GM23248 (cell line): Measurements from ENCODE around the gene PPWD1. TPM values are rescaled to one million over a fixed set of nuclear protein-coding genes. Genes with fewer than 3 reads are reported as not detected.

Experiments
- DNase-seq: peaks from one replicate; pipeline ENCODE4 v3.0.0-alpha.2; 2015
- H2AFZ ChIP-seq: fragments of 200-600 bp; sonication (generic); 2 replicates; pipeline ENCODE4 v1.6.1; 2016; ENCODE audit warnings: antibody characterized with exemption
- H3F3A ChIP-seq: fragments of 200-600 bp; sonication (generic); 2 replicates; pipeline ENCODE4 v1.6.1; 2016; ENCODE audit warnings: mild to moderate bottlenecking, antibody characterized with exemption, mixed run types; ENCODE audit not compliant: insufficient read depth
- H3K27ac ChIP-seq: fragments of 200-600 bp; sonication (generic); 2 replicates; pipeline ENCODE4 v1.5.1; 2016; ENCODE audit warnings: mild to moderate bottlenecking
- H3K27me3 ChIP-seq: fragments of 200-600 bp; sonication (generic); replicated peaks from 2 replicates; pipeline ENCODE4 v1.6.1; 2016; ENCODE audit warnings: mild to moderate bottlenecking; ENCODE audit not compliant: insufficient read depth
- H3K36me3 ChIP-seq: fragments of 200-600 bp; sonication (generic); 2 replicates; pipeline ENCODE4 v1.6.1; 2016; ENCODE audit warnings: low read depth, mild to moderate bottlenecking
- H3K4me1 ChIP-seq: fragments of 200-600 bp; sonication (generic); 2 replicates; pipeline ENCODE4 v1.6.1; 2016; ENCODE audit warnings: mild to moderate bottlenecking; ENCODE audit not compliant: insufficient read depth
- H3K4me2 ChIP-seq: fragments of 200-600 bp; sonication (generic); one replicate; pipeline ENCODE4 v1.6.1; 2016; ENCODE audit warnings: mild to moderate bottlenecking; ENCODE audit not compliant: unreplicated experiment
- H3K4me3 ChIP-seq: fragments of 200-600 bp; sonication (generic); 2 replicates; pipeline ENCODE4 v1.5.1; 2016; ENCODE audit warnings: mild to moderate bottlenecking
- H3K79me2 ChIP-seq: fragments of 200-600 bp; sonication (generic); 2 replicates; pipeline ENCODE4 v1.6.1; 2016; ENCODE audit warnings: mild to moderate bottlenecking; ENCODE audit not compliant: insufficient read depth
- H3K9ac ChIP-seq: fragments of 200-600 bp; sonication (generic); 2 replicates; pipeline ENCODE4 v1.6.1; 2016; ENCODE audit warnings: mild to moderate bottlenecking
- H3K9me2 ChIP-seq: fragments of 200-600 bp; sonication (generic); 2 replicates; pipeline ENCODE4 v1.6.1; 2016; ENCODE audit warnings: mixed run types, mild to moderate bottlenecking, moderate library complexity; ENCODE audit not compliant: insufficient read depth
- H3K9me3 ChIP-seq: fragments of 200-600 bp; sonication (generic); one replicate; pipeline ENCODE4 v1.6.1; 2017; ENCODE audit warnings: low read depth
- H4K20me1 ChIP-seq: fragments of 200-600 bp; sonication (generic); 2 replicates; pipeline ENCODE4 v1.6.0; 2016; ENCODE audit not compliant: insufficient read depth
- EZH2 ChIP-seq: fragments of 200-600 bp; sonication (generic); IDR thresholded peaks from 2 replicates; pipeline ENCODE4 v1.6.1; 2018; ENCODE audit warnings: antibody characterized with exemption, mild to moderate bottlenecking; ENCODE audit not compliant: insufficient read depth, poor library complexity, severe bottlenecking
- EZH2phosphoT487 ChIP-seq: fragments of 200-600 bp; sonication (generic); IDR thresholded peaks from 2 replicates; pipeline ENCODE4 v1.6.1; 2018; ENCODE audit warnings: antibody characterized with exemption, moderate library complexity, mild to moderate bottlenecking, low read depth; ENCODE audit not compliant: insufficient read depth
- WGBS, 2 experiments: methylation state at CpG; one replicate each; pipeline ENCODE4 v1.1.6; 2015 to 2017; ENCODE audit warnings: low lambda C conversion rate in 2 of 2, low coverage in 1 of 2; ENCODE audit errors: missing lambda C conversion rate in 2 of 2; 5-methylcytosine and 5-hydroxymethylcytosine counted together
- in situ Hi-C: fragments of 300-500 bp; cut with MboI; formaldehyde crosslinking; loops from 2 replicates; pipeline ENCODE4 v1.15.0; 2020
- polyA plus RNA-seq: library from polyadenylated mRNA; unstranded; fragments of >200 nt; fragmentation: Nextera tagmentation; extraction: Ambion mirVana; gene quantifications from 2 replicates; pipeline ENCODE4 v1.2.1, GENCODE V29; 2016
- small RNA-seq: library from RNA; depleted of rRNA; stranded (forward); fragments of <200 nt; gene quantifications from one replicate; pipeline ENCODE3, GENCODE V24; 2014; ENCODE audit warnings: low read depth, low replicate concordance
- total RNA-seq: library from RNA; depleted of rRNA; stranded (reverse); fragments of >200 nt; shearing (Covaris generic); gene quantifications from 2 replicates; pipeline ENCODE4 v1.2.3, GENCODE V29; 2014; rRNA removed

The PPWD1 gene
- total and polyA plus RNA-seq, 2 experiments from 2014 or later: 22.5 to 56.8 TPM

DNA sequence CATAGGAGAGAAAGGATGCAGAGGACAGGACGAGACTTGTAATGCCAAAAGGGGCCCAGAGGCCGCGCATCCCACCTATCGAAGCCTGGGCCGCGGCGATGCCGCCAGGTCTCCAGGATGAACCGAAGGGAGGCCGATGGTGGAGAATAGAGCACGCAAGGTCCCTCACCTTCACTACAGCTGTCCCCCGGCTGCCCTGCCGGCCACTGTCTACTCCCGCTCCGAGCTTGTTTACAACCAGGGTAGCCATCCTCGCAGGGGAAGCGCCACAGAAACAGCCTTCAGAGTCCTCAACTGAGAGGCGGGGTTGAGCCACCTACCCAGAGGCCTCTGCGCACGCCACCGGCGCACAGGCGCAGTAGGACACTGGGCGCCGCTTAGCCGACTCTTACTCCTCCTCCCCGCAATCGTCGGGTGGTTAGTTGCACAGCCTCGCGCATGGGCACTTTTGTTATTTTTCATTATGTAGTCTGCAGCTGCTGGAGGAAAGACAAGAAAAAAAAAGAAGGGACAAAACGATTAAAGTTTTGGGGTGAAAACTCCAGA, 61.0 kb downstream of the PPWD1 start, which contains the start of gene TRIM23:
TSS of gene TRIM23 (minus strand) at position 309 of the 546 bp plus-strand sequence. CDS start at position 250, 59 bp downstream.
- TF ChIP-seq EZH2phosphoT487 (no peak), EZH2 (no peak)
- peak within 1 kb of the TSS; percentile 85 for H3K27ac ChIP-seq
- H3K27me3 ChIP-seq: no peaks in the 10 kb centered on the region
- peaks cover 14% of the 10 kb centered on the region for H3F3A ChIP-seq
- WGBS, 2 experiments: 1 to 2% methylated on average over 29 to 32 of the region's 32 CpGs
- H3K4me1 ChIP-seq: peaks cover 30% of the 10 kb centered on the region
- H3K79me2 ChIP-seq: peaks cover 91% of the 10 kb centered on the region
- H3K9me2 ChIP-seq: no peaks in the 10 kb centered on the region
- DNase-seq: peak; percentile 99
- H3K9me3 ChIP-seq: no peaks in the 10 kb centered on the region
- peak within 1 kb of the TSS; percentile 100 for H3K4me2 ChIP-seq
- H4K20me1 ChIP-seq: peaks cover 1% of the 10 kb centered on the region; the same call in 1 of the 2 replicates
- H3K4me3 ChIP-seq: peak within 1 kb of the TSS; percentile 96
- no peaks in the 10 kb centered on the region; the same call in none of the 2 replicates for H3K36me3 ChIP-seq
- in situ Hi-C loops: no loop called here
- peak within 1 kb of the TSS; percentile 99 for H2AFZ ChIP-seq
- H3K9ac ChIP-seq: peak within 1 kb of the TSS; percentile 90

DNA sequence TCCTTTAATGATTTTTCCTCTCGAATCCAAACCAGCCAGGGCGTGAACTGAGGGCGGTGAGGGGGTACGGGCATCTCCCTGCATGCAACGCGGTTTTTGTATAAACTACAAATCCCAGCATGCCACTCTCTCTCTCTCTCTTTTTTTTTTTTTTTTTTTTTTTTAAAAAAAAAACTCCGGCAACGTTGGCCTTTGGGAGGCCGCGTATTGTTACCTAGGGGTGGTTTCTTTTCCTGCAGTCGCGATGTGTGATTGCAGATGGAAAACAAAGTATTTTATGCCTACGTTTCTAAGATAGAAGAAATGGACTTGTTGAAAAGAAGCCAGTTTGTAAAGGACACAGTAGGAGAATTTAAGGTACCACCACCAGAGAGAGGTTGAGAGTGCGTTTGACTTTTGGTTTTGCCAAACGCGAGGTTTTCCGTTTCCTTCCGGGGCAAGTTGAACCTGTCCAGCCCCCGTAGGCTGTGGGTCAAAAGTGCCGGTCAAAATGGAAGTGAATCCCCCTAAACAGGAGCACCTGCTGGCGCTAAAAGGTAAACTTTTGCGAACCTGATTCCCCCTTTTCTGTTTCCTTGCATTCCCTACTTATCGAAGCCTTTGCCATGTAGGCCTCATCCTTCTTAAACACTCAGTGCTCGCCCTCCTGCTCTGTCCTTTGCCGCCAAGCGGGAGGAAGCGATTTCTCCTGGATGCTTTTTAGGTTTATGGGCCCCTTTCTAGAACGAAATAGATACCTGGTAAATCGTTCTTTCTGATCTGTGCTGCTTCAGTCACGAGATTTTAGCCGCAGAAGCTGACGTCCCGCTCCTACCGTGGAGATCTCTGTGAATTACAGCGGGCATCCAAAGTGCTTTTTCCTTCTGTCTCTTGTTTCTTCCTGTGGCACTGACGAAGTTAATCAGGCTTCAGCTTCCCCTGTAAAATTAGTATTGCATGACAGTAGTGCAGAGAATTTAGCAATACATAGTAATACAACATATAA, 61.8 kb downstream of the PPWD1 start, which contains the start of the genes SHLD3 and TRAPPC13:
TSS of gene SHLD3 (plus strand) at position 457 of the 985 bp plus-strand sequence. CDS start 4,561 bp downstream, outside the sequence.
TSS of gene TRAPPC13 (plus strand) at position 457 of the 985 bp plus-strand sequence. CDS start at position 491, 34 bp downstream.
- Histone ChIP-seq H3K27ac (peak within 1 kb of the TSS; percentile 85), H3K79me2 (peaks cover 91% of the 10 kb centered on the region), H3K4me3 (peak within 1 kb of the TSS; percentile 96), H3K9me2 (no peaks in the 10 kb centered on the region), H3K9ac (peak within 1 kb of the TSS; percentile 90), H3K27me3 (no peaks in the 10 kb centered on the region), H3K4me2 (peak within 1 kb of the TSS; percentile 100), H2AFZ (peak within 1 kb of the TSS; percentile 99), H4K20me1 (no peaks in the 10 kb centered on the region), H3F3A (peaks cover 14% of the 10 kb centered on the region), H3K4me1 (peaks cover 26% of the 10 kb centered on the region), H3K9me3 (no peaks in the 10 kb centered on the region), H3K36me3 (peaks cover 6% of the 10 kb centered on the region)
- 1% methylated on average over 36 of the region's 36 CpGs for WGBS, 2 experiments
- TF ChIP-seq EZH2 (no peak), EZH2phosphoT487 (no peak)
- DNase-seq: peak; percentile 94
- in situ Hi-C loops: no loop called here

DNA sequence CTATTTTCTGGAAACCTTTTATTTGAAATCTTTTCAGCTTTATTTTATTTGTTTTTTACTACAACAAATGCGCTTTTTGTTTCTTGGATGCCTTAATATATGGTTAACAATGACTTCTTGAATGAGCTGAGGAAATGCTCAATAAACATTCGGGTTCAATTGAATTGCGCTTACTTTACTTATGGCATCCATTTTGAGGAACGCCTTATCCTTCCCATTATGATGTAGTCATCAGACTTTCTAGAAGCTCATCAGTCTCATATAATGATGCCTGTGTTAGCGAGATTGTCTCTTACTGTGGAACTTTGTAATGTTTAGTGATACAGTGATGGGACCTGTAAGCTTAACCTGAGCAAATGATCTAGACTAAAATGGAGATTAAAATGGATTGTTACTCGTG, 62.6 kb downstream of the PPWD1 start:
- in situ Hi-C loops: no loop called here
- peaks cover 91% of the 10 kb centered on the region for H3K79me2 ChIP-seq
- peak overlapping the region; percentile 99 for H2AFZ ChIP-seq
- H3F3A ChIP-seq: peaks cover 14% of the 10 kb centered on the region
- no peaks in the 10 kb centered on the region for H3K9me2 ChIP-seq
- H4K20me1 ChIP-seq: no peaks in the 10 kb centered on the region
- H3K4me2 ChIP-seq: peak overlapping the region; percentile 100
- peak; percentile 7 for DNase-seq
- H3K36me3 ChIP-seq: peaks cover 9% of the 10 kb centered on the region; the same call in 1 of the 2 replicates
- no peaks in the 10 kb centered on the region for H3K9me3 ChIP-seq
- no peak for TF ChIP-seq EZH2phosphoT487
- TF ChIP-seq EZH2: no peak
- H3K27ac ChIP-seq: peak overlapping the region; percentile 85
- H3K9ac ChIP-seq: peak overlapping the region; percentile 90
- H3K27me3 ChIP-seq: no peaks in the 10 kb centered on the region
- peaks cover 22% of the 10 kb centered on the region for H3K4me1 ChIP-seq
- WGBS, 2 experiments: 46 to 50% methylated on average over 6 of the region's 6 CpGs
- peak overlapping the region; percentile 96 for H3K4me3 ChIP-seq

DNA sequence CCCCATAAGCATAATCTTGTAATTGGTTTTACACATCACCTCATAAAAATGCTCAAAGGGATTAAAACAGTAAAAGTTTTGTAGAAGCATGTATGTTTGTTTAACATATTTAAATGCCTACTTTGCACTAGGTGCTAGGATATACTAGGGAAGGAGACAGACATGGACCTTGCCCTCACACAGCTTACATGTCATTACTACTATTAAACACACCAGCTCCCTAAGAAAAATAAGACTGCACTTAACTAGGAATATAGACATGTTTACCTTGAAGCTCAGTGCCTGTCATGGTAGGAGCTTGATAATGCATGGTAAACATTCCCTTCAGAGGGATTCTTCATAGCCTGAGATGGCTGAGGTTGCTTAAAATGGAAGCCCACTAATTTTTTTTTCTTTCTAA, 67.9 kb downstream of the PPWD1 start:
- Histone ChIP-seq H3K9me2 (no peaks in the 10 kb centered on the region), H4K20me1 (no peaks in the 10 kb centered on the region), H2AFZ (no peak overlapping the region), H3K79me2 (peaks cover 66% of the 10 kb centered on the region), H3K4me2 (no peak overlapping the region), H3K9ac (no peak overlapping the region), H3K27ac (no peak overlapping the region), H3K36me3 (peaks cover 9% of the 10 kb centered on the region; the same call in 1 of the 2 replicates), H3K4me1 (peaks cover 3% of the 10 kb centered on the region), H3F3A (peaks cover 1% of the 10 kb centered on the region), H3K27me3 (no peaks in the 10 kb centered on the region), H3K9me3 (no peaks in the 10 kb centered on the region), H3K4me3 (no peak overlapping the region)
- TF ChIP-seq EZH2phosphoT487: no peak
- TF ChIP-seq EZH2: no peak
- DNase-seq: no peak
- in situ Hi-C loops: no loop called here

Small RNA genes within 50 kb of the gene (small RNA-seq; reads per million reads assigned to genes)
- gene RNU6-540P: not detected

Other genes with a start within 250 kb of the PPWD1 start
- gene ADAMTS6, start 81.4 kb upstream of the PPWD1 start, total RNA-seq: 62.5 and 76.0 TPM in 2 replicates
- 7.9 and 10.1 TPM in 2 replicates for gene ADAMTS6, start 81.4 kb upstream of the PPWD1 start, polyA plus RNA-seq
- gene CENPK, start 128 bp upstream of the PPWD1 start, total RNA-seq: 17.2 and 22.4 TPM in 2 replicates
- 22.1 and 23.9 TPM in 2 replicates for gene CENPK, start 128 bp upstream of the PPWD1 start, polyA plus RNA-seq
- gene TRIM23, start 61.0 kb downstream of the PPWD1 start, total RNA-seq: 17.8 and 19.1 TPM in 2 replicates
- gene TRIM23, start 61.0 kb downstream of the PPWD1 start, polyA plus RNA-seq: 2.7 and 2.9 TPM in 2 replicates
- gene SHLD3, start 61.7 kb downstream of the PPWD1 start, total RNA-seq: 1.2 and 1.5 TPM in 2 replicates
- gene SHLD3, start 61.7 kb downstream of the PPWD1 start, polyA plus RNA-seq: 2.3 and 2.6 TPM in 2 replicates
- 19.5 and 24.4 TPM in 2 replicates for gene TRAPPC13, start 61.7 kb downstream of the PPWD1 start, total RNA-seq
- gene TRAPPC13, start 61.7 kb downstream of the PPWD1 start, polyA plus RNA-seq: 20.1 and 21.1 TPM in 2 replicates
- 22.6 and 39.9 TPM in 2 replicates for gene SGTB, start 158.8 kb downstream of the PPWD1 start, total RNA-seq
- 16.3 and 17.7 TPM in 2 replicates for gene SGTB, start 158.8 kb downstream of the PPWD1 start, polyA plus RNA-seq
- 37.7 and 58.3 TPM in 2 replicates for gene NLN, start 158.9 kb downstream of the PPWD1 start, total RNA-seq
- gene NLN, start 158.9 kb downstream of the PPWD1 start, polyA plus RNA-seq: 49.6 and 54.9 TPM in 2 replicates